CD4-positive, alpha-beta T cell treated with Interferon gamma for 1 hour (primary cell): ENCODE measurements around the gene TACC2.
"Not testable (repeated sequence)": the region's sequence is repeated elsewhere in the genome, so short reads cannot be mapped to it uniquely, and the experiment has no call there.

Experiments
- DNase-seq: peaks from one replicate; pipeline ENCODE4 v3.0.0-alpha.2; 2020

The TACC2 gene

GRCh38 chr10:122062831-122063674, 74.1 kb downstream of the TACC2 start:
- no peak for DNase-seq

GRCh38 chr10:122066337-122066939, 77.5 kb downstream of the TACC2 start:
- not testable (repeated sequence) for DNase-seq

DNA sequence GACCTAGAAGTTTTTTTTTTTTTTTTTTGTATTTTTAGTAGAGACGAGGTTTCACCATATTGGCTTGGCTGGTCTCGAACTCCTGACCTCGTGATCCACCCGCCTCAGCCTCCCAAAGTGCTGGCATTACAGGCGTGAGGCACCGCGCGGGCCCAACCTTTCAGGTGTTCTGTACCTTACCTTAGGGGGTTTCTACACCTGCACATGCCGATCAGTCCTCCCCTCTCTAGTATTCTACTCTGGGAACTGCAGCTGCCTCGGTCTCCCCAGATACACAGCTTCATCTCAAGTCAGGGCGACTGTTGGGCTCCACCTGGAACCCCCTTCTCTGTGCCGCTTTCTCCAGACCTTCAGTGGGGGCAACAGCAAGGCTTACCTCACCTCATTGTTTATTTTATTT, 79.9 kb downstream of the TACC2 start:
- no peak for DNase-seq

DNA sequence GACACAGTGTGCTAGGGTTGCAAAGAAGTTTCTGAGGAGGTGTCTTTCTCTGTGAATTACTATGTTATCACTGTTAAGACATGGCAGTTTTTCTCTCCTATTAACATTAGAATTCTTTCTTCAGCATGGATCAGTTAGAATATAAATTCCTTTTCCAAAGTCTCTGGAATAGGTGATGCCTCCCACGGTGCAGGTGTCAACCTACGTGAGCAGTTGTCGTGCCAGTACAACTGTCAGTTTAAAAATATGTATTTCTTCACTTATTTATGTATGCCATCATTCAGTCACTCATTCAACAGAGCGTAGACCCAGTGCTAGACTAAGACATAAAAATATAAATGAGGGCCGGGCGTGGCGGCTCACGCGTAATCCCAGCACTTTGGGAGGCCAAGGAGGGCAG, 83.5 kb downstream of the TACC2 start:
- DNase-seq = no peak

GRCh38 chr10:122073508-122073907, 84.5 kb downstream of the TACC2 start:
- no peak for DNase-seq

DNA sequence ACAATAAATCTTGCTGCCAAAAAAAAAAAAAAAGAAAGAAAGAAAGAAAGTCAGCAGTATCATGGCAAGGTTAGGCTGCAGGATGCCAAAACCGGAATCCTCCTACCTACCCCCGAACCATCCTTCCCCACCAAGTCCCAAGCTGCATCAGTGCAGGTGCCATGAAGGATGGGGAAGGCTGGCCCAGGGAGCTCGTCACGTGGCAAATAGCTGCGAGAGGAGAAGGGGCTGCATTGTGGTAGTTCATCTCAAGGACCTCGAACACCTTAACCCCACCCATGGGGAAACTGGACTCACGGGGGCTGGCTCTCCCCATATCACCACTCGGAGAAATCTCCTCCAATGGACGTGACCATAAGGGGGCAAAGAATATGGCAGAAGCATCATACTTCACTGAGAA, 86.2 kb downstream of the TACC2 start:
- no peak for DNase-seq

DNA sequence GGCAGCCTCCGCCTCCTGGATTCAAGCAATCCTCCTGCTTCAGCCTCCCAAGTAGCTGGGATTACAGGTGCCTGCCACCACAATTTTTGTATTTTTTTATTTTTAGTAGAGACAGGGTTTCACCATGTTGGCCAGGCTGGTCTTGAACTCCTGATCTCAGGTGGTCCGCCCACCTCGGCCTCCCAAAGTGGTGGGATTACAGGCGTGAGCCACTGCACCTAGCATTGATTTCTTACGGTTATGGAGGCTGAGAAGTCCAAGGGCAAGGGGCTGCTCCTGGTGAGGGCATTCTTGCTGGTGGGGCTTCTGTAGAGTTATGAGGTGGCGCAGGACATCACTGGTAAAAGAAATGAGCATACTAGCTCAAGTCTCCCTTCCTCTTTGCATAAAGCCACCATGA, 86.9 kb downstream of the TACC2 start:
- not testable (repeated sequence) for DNase-seq

GRCh38 chr10:122077311-122077875, 88.4 kb downstream of the TACC2 start:
- DNase-seq = no peak

DNA sequence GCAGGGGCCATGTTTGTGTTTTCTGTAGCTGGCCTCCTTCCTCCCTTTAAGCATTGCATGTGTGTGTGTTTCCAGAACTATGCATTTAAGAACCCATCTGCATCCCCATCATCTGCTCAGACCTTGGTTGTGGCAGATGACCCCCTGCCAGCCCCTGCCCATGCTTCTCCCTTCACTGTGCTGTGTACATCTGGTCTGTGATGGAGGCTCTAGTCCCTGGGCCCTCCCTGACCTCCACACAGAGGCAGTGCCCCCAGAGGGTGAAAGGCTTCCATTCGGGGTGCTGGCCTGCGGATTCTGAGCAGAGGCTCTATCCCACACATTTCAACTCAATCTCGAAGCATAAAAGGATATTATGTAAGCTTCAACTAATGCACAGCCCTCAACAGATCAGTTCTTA, 89.4 kb downstream of the TACC2 start:
- no peak for DNase-seq

- no peak for DNase-seq
These were observed 90.2 kb downstream of the TACC2 start for GRCh38 chr10:122078965-122079795.

DNA sequence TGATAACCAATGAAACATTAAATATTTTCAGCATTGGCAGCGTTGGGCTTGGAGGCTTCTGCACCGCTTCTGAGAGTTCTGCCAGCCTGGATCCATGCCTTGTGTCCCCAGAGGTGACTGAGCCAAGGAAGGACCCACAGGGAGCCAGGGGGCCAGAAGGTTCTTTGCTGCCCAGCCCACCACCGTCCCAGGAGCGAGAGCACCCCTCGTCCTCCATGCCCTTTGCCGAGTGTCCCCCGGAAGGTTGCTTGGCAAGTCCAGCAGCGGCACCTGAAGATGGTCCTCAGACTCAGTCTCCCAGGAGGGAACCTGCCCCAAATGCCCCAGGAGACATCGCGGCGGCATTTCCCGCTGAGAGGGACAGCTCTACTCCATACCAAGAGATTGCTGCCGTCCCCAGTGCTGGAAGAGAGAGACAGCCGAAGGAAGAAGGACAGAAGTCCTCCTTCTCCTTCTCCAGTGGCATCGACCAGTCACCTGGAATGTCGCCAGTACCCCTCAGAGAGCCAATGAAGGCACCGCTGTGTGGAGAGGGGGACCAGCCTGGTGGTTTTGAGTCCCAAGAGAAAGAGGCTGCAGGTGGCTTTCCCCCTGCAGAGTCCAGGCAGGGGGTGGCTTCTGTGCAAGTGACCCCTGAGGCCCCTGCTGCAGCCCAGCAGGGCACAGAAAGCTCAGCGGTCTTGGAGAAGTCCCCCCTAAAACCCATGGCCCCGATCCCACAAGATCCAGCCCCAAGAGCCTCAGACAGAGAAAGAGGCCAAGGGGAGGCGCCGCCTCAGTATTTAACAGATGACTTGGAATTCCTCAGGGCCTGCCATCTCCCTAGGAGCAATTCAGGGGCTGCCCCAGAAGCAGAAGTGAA, 93.9 kb downstream of the TACC2 start:
- no peak for DNase-seq

DNA sequence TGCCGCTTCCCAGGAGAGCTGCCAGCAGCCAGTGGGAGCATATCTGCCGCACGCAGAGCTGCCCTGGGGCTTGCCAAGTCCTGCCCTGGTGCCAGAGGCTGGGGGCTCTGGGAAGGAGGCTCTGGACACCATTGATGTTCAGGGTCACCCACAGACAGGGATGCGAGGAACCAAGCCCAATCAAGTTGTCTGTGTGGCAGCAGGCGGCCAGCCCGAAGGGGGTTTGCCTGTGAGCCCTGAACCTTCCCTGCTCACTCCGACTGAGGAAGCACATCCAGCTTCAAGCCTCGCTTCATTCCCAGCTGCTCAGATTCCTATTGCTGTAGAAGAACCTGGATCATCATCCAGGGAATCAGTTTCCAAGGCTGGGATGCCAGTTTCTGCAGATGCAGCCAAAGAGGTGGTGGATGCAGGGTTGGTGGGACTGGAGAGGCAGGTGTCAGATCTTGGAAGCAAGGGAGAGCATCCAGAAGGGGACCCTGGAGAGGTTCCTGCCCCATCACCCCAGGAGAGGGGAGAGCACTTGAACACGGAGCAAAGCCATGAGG, 94.6 kb downstream of the TACC2 start:
- DNase-seq = no peak

DNA sequence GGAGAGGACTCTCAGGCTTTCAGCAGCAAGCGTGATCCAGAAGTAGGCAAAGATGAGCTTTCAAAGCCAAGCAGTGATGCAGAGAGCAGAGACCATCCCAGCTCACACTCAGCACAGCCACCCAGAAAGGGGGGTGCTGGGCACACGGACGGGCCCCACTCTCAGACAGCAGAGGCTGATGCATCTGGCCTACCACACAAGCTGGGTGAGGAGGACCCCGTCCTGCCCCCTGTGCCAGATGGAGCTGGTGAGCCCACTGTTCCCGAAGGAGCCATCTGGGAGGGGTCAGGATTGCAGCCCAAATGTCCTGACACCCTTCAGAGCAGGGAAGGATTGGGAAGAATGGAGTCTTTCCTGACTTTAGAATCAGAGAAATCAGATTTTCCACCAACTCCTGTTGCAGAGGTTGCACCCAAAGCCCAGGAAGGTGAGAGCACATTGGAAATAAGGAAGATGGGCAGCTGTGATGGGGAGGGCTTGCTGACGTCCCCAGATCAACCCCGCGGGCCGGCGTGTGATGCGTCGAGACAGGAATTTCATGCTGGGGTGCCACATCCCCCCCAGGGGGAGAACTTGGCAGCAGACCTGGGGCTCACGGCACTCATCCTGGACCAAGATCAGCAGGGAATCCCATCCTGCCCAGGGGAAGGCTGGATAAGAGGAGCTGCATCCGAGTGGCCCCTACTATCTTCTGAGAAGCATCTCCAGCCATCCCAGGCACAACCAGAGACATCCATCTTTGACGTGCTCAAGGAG, 95.5 kb downstream of the TACC2 start:
- DNase-seq = no peak

- no peak for DNase-seq
These were observed 96.5 kb downstream of the TACC2 start for GRCh38 chr10:122085423-122085911.

GRCh38 chr10:122086416-122087240, 97.7 kb downstream of the TACC2 start:
- DNase-seq = no peak

DNA sequence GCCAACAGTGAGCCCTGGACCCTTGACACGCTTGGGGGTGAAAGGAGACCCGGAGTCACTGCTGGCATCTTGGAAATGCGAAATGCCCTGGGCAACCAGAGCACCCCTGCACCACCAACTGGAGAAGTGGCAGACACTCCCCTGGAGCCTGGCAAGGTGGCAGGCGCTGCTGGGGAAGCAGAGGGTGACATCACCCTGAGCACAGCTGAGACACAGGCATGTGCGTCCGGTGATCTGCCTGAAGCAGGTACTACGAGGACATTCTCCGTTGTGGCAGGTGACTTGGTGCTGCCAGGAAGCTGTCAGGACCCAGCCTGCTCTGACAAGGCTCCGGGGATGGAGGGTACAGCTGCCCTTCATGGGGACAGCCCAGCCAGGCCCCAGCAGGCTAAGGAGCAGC, 98.5 kb downstream of the TACC2 start:
- DNase-seq = no peak

GRCh38 chr10:122089311-122090017, 100.5 kb downstream of the TACC2 start:
- no peak for DNase-seq

DNA sequence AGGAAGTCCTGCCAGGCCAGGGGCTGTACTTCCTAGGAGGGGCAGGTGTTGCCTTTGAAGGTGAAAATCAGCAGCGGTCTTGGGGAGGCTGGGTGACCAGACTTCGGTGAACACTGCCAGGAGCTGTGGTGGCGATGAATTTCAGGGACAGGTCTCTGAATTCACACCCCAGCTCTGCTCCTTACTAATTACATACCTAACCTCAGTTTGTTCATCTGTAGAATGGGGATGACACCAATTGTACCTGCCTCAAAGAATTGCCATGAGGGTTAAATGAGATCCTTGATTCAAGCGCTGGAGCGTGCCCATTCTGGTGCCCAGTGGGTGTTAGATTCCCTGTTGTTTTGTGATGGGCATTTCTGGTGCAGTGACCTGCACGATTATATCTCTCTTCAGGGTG, 102.8 kb downstream of the TACC2 start:
- no peak for DNase-seq

DNA sequence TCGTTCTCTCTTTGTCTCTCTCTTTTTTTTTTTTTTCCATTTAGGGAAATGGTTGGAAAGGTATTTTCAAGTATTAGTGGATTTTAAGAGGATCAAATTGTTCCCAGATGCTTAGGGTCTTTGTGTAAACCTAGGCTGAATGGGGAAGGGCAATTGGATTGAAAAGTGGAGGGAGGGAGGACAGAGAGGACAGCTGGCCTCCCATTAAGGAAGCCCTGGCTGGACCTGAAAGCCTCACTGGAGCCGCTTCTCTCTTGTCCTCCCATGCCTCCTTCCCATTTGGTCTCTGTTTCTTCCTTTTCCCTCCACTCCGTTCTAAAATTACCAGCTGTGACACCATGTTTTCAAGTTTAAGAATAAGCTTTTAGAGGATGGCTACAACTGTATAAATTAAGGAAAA, 104.1 kb downstream of the TACC2 start:
- DNase-seq = no peak
